Gastrocnemius medialis (tissue), 4 donors: ENCODE data around the gene SSBP3.

ENCODE experiments used
- CTCF ChIP-seq, 5 experiments: fragments of 450-650 bp in 3 of 5; fragments of 200-600 bp in 2 of 5; sonication (generic) in 2 of 5; IDR thresholded peaks in 4 of 5; conservative IDR thresholded peaks in 1 of 5; 1 replicate in 4 of 5; 2 replicates in 1 of 5; pipeline ENCODE4 v1.5.1; 2016 to 2019; ENCODE audit warnings: antibody characterized with exemption in 5 of 5, mild to moderate bottlenecking in 3 of 5, moderate library complexity in 3 of 5
- POLR2A ChIP-seq, 2 donors: fragments of 450-650 bp; IDR thresholded peaks; one replicate each; pipeline ENCODE4 v1.6.1; 2017; ENCODE audit warnings: antibody characterized with exemption in 2 of 2, mild to moderate bottlenecking in 2 of 2, moderate library complexity in 2 of 2

GRCh38 chr1:54263601-54264226 lies 142.5 kb downstream of the SSBP3 start:
- no peak for TF ChIP-seq CTCF (IDR thresholded peaks at IDR 0.05 in 4 of 5, conservative IDR thresholded peaks at IDR 0.05 in 1 of 5)
- no peak for TF ChIP-seq POLR2A (IDR thresholded peaks at IDR 0.05)
